HG03135 (cell line): ENCODE data around the gene ANGPTL1.

Experiments used
- ATAC-seq: cut with Tn5 transposase; IDR thresholded peaks from one replicate; pipeline ENCODE4 v1.9.1; 2021; ENCODE audit warnings: mild to moderate bottlenecking, moderate library complexity; ENCODE audit not compliant: unreplicated experiment

ANGPTL1 gene, protein sequence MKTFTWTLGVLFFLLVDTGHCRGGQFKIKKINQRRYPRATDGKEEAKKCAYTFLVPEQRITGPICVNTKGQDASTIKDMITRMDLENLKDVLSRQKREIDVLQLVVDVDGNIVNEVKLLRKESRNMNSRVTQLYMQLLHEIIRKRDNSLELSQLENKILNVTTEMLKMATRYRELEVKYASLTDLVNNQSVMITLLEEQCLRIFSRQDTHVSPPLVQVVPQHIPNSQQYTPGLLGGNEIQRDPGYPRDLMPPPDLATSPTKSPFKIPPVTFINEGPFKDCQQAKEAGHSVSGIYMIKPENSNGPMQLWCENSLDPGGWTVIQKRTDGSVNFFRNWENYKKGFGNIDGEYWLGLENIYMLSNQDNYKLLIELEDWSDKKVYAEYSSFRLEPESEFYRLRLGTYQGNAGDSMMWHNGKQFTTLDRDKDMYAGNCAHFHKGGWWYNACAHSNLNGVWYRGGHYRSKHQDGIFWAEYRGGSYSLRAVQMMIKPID

DNA sequence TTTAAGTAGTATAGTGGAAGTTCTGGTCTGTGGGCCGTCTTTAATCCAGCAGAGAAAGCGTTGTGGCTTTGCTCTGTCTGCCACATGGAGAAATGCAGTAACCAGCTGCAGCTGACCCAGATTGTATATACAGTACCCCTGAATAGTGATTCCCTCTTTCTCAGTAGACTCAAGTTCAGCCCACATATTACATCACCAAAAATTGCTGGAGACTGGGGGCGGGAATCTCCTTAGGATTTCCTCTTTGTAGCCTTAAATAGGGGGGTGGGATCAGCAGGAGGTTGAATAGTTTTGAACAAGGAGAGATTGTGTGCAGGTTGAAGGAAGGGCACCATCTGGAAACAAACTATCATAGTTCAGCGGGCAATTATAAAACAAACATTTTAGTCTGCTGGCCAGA is at the start of gene ANGPTL1:
Gene ANGPTL1 (minus strand): TSS at position 134 of the 400 bp plus-strand sequence. CDS start 5,301 bp downstream, outside the sequence.
- ATAC-seq = no peak

DNA sequence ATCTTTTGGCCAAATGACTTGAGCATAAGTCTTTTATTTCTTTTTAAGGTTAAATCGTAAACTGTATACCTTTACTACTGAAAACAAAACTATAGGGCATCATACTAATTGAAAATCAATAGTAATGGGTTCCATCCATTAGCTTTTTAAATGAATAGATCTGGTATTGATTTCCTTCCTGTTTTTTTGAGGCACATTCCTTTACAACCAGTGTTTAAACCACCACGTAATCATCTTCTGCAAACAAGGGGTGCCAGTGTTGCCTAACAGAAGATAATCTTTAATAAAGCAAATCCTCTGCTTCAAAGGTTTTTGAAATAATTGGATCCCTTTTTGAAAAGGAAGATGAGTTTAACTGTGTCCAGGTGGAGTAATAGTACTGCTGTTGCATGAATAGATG is 48.7 kb upstream of the ANGPTL1 start:
- no peak for ATAC-seq

DNA sequence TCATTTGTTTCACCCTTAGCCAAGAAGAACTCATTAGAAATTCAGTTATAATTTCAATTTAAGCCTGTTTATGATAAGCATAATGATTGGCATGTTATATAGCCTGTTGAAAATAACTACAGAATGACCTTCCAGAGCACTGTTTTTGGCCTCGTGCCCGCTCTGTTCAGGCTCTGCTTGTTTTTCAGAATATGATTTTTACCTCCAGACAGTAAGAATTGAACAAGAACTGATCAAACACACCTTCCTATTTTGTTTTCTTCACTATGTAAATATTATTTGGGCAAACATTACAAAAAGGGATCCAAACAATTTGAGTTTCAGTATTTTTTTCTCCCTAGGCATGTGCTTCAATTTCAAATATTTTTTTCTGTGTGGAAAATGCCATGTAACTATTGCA is 48.1 kb upstream of the ANGPTL1 start:
- no peak for ATAC-seq

DNA sequence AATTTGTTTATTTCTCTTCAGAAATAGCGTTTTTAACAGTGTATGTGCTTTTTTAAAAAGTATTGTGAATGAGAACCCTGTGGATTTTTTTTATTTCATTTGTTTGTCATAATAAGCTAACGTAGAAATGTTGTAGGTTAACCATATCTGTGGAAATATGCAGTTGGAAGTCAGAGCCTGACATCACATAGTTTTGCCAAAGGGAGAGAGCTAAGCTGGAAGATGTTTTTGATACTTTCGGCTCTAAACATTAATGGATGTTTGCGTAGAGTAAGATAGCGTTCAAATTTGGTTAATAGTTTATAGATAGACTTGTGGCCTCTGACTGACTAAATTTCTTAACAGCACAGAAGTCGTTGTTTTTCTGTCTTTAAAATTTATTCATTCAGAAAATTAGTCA is 47.4 kb upstream of the ANGPTL1 start:
- no peak for ATAC-seq

DNA sequence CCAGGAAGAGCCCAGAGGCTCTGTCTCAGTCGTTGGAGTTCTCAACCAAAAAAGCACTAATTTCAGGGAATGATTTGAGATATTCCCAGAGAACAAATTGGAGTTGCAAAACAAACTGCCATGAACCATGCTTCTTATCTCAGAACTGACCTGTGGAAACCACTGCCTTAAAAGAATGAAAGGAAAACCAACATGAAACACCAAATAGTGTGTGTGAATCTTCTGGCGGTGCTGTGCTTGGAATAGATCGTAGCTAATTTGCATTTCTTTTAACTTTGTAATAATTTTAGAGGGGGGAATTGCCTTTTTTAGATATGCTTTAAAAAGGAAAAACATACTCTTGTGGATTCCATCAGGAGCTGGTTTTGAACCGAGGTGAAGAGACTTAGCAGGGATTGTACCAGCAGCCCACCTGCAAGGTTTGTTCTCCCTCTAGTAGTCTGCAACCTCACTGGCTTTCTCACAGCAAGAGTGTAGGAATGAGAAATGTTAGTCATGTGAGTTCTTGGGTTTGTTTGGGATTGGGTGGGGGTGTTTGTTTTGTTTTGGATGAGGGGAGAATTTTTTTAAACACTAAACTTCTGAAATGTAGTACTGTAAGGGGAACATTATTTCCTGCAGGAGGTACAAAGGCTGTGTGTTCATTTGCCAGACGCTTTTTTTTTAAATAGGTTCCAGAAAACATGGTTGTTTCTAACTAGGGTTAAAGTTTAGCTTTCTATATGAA is 45.7 kb upstream of the ANGPTL1 start:
- peak; percentile 59 for ATAC-seq

DNA sequence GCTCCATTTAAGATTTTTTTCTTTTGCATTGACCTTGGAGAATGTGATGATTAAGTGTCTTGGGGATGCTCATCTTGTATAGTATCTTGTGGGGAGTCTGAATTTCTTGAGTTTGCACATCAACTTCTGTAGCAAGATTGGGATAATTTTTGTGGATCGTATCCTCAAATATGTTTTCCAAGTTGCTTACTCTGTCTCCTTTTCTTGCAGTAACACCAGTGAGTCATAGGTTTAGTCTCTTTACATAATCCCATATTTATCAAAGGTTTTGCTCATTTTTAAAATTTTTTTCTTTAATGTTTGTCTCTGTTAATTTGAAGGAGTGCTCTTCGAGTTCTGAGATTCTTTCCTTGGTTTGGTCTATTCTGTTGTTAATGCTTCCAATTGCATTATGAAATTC is 41.7 kb upstream of the ANGPTL1 start:
- no peak for ATAC-seq

DNA sequence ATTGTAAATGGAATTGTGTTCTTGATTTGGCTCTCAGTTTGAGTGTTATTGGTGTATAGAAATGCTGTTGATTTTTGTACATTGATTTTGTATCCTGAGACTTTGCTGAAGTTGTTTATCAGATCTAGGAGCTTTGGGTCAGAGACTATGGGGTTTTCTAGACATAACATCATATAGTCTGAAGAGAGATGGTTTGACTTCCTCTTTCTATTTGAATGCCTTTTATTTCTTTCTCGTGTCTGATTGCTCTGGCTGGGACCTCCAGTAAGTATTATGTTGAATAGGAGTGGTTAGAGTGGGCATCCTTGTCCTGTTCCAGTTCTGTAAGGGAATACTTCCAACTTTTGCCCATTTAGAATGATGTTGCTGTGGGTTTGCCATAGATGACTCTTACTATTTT is 39.1 kb upstream of the ANGPTL1 start:
- no peak for ATAC-seq

DNA sequence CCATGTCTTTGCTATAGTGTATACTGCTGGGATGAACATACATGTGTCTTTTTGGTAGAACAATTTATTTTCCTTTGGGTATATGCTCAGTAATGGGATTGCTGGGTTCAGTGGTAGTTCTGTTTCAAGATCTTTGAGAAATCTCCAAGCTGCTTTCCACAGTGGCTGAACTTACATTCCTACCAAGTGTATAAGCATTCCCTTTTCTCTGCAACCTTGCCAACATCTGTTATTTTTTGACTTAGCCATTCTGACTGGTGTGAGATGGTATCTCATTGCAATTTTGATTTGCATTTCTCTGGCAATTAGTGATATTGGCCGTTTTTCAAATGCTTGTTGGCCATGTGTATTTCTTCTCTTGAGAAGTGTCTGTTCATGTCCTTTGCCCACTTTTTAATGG is 37.5 kb upstream of the ANGPTL1 start:
- no peak for ATAC-seq

DNA sequence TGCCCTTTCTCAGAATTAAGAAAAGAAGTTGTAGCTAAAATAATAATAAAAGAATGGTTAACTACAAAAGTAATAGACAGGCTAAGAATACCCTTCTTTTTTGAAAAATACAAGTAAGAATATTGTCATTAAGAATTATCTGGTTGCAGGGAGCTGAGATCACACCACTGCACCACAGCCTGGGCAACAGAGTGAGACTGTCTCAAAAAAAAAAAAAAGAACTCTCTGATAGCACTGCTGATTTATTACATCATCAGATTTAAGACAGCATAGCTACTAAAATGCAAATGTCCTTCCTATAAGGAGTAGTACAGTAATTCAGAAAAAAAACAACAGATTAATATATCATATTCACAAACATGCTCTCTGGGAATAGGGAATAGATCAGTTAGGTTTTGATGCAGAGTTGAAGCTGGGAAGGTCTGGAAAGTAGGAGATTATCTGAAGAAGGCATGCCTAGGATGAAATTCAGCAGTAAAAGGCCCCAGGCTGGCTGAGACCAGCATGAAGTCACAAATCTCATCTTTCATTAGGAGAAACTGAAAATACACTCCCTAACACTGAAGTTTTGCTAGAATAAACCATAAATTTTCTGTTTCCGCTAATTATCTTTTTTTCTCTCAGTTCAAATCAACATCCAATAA is 30.7 kb upstream of the ANGPTL1 start:
- no peak for ATAC-seq

DNA sequence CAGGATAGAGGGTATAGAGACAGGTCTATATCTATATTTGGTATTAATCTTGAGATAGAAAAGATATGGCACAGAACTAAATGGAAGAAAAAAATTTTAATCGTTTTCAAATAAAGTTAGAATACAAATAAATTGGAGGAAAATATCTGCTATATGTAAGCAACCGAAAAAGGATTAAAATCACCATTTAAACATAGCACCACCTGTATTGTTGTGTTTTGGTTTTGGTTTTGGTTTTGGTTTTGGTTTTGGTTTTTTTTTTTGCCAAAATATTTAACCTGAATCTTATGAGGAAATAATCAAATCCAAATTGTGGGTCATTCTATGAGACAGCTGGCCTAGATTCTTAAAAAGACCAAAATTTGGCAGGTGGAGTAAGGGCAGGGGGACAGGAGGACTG is 28.5 kb upstream of the ANGPTL1 start:
- ATAC-seq = no peak

DNA sequence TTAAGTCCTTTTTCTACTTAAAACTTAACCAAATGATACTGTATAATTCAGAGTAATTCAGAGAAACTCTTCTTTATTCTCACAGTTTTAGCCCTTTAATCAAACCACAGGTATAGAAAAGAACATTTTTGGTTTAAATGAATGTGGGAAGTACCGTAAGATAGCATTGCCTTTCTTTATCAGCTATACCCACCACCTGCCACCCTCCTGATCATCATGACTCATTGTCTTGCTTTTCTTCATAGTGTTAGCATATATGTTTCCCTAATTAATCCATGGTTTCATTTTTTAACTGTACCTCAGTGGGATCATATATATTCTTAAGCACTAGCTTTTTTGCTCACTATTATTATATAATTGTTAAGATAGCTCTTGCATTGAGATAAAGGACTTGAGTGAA is 27.5 kb upstream of the ANGPTL1 start:
- no peak for ATAC-seq

DNA sequence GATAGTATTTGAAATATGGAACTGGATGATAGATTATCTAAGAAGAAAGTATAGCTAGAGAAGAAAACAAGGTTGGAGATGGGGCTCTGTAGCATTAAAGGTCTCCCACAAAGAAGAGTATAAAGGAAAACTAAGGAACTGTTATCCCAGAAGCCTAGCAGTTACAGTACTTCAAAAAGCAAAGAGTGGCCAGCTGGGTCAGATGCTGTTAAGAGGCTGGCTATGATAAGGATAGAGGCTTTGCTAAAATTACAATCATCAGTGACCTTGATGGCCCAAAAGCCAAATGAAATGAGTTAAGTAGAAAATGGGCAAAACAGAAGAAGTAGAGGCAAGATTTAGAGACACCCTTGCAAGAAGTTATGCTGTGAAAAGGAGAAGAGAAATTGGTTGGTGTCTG is 25.1 kb upstream of the ANGPTL1 start:
- ATAC-seq = no peak

DNA sequence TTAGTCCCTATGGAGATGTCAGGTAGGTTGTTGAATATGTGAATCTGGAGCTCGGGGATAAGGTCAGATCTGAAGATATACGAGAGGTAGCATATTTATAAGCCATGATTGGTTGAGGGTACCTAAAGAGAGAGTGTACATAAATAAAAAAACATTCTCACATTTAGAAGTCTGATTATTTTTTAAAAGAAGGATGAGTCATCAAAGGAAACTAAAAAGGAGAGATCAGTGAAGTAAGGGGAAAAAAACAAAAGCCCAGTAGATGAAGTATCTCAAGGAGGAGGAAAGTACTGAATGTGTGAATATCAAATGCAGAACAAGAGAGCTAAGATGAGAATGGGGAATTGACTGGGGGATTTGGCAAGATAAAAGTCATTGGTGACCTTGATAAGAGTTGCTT is 15.7 kb upstream of the ANGPTL1 start:
- no peak for ATAC-seq

DNA sequence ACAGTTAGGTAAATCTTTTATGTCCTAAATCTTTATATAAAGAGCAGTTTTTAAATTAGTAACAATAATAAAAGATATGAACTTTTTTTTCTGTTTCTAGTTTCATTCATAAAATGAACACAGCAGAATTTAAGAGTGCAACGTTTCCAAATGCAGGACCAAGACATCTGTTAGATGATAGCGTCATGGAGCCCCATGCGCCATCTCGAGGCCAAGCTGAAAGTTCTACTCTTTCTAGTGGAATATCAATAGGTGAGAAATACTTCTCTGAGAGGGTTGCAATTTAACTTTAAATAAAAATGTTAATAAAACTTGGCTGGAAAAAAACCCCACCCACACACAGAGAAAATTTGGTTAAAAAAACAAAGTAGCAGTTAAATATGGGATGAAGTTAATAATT is 15.0 kb upstream of the ANGPTL1 start:
- ATAC-seq = no peak

DNA sequence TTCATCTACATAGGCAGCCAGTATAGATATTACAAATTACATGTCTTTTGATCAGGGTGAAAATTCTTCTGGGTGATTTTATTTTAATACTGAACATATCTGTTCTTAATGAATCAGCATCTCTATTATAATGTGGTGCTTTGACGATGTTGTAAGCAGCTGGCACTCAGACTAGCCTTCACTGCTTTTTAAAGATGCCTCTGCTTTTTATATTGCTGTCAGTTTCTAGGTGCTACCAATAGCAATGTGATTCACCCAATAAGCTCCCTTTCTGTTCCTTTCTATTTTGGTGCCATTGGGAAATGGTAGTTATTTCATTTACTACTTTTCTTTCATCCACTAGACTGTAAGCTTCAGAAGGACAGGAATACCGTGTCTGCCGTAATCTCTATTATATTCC is 11.1 kb upstream of the ANGPTL1 start:
- ATAC-seq = no peak

DNA sequence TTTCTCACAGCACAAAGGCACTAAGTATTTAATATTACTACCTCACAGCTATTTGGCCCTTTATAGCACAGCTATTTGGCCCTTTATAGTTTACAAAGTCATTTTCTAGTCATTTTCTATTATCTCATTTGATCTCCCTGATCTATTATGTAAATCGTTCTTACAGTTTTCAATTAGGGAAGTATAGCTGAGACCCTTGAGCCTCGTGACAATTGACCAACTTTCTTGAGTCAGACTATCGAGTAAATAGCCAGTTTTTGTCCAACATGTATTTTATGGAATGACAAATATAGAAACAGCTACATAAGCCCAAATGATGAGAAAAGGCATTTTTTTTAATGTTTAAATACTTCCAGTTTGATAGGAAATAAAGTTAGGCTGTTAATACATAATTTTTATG is 7.0 kb upstream of the ANGPTL1 start:
- no peak for ATAC-seq

DNA sequence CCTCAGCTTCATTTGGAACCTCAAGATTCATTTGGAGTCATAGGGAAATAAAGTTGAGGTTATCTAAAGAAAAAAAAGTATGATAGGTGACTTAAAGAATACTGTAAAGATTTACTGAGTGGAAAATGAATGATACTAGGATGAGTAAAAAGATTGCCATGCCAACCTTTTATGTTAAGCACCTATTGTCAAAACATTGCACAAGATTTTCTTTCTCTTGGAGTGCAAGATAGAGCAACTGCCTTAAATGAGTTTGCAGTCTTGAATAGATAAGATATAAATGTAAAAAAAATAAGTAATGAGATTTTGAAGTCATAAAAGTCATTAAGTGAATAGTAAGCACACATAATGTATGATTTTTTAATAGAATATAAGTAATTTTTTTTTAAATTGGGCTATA is 5.1 kb upstream of the ANGPTL1 start:
- no peak for ATAC-seq

DNA sequence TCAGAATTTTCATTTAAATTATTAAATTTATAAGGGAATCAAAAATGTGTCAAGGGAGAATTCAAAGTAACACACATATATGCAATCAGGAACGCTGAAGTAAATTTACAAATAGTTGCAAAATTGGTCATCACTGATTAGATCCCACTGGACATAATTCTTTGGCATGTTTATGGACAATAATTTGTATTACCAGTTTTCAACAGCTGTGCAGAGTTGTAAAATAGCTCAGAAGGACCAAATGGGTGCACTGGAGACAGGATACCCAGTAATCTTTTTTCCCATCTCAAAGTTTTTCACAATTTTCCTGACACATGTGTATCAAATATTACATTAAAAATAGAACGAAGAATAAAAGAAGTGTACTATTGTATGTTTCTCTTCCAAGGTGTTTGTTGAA is 4.1 kb upstream of the ANGPTL1 start:
- ATAC-seq = no peak

DNA sequence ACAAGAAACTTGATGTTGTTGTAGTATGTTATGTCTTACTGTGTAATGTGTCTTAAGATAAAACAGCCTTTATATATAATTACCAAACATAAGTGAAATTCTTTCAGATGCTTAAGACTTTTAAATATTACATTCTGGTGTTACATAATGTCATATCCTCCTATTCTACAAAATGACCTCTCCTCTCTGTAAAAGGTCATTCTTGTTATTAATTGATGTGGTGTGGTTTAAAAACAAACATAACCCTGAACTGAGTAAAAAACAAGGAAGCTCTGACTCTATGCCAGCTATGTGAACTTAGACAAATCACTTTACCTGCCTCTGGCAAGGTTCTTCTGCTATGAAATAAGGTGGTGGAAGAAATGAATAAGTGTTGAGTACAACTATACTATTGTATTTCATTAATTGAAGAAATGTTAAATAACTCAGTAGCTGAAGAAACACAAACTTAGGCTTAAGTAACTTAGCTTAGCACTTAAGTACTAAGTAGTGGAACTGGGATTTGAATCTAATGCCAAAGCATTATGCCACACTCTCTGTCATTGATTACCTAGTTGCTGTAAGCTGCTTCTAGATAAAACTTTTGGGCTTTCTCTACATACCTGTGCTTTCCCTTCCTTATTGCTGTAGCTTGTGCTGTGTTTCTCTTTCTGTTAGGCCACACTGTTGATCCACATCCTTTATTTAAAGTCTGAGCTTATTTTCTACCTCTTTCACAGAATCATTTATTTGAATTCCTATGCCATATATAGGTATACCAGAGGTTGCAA is 859 bp upstream of the ANGPTL1 start:
- ATAC-seq = no peak

DNA sequence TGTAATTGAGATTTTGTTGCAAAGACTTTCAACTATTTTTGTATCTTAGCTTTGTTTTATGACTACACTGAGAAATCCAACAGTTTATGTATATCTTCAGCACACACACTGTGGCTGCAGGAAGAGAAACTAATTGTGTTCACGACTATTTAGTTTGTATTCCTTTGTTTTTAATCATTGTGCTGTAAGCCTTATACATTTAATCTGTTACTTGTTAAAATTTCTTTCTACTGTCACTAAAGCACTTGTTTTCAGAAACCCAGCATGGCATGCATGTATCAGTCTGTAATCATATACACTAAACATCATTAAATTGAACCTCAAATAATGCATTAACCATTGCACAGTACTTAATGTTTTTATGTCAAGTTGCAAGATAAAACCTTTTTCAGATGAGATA is 656 bp downstream of the ANGPTL1 start:
- no peak for ATAC-seq

DNA sequence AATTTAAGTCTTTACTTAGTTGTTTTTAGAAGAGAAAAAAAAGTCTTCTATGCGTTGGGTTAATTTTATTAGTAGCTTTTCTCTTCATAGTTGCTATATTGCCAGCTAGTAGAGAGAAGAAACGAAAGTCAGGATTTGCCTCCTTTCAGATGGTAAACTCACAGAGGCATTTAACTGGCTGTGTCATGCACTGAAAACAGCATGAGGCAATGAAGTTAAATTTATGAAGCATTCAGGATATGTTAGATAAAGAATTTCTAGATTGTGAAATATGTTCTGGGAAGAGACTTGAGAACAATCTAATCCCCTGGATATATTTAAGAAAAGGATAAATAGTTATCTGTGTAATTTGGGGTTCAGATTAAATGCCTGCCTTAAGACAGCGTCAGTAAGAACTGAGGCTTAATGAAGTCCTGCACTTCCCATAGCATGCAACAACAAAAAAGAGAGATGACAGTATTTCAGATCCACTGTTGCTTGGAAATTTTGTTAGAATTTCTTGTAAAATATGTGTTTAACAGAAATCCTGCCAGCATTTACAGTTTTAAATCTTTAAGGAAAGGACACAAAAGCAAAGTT is 1.7 kb downstream of the ANGPTL1 start:
- ATAC-seq = no peak
